Memory B cell (primary cell): ENCODE data around the gene GSE1.

Source experiments
- ATAC-seq: fragments of 150-1000 bp; cut with Tn5 transposase; 2 replicates; pipeline ENCODE4 v1.10.0; 2021; ENCODE audit warnings: low read depth, mild to moderate bottlenecking, moderate library complexity
- DNase-seq, 2 donors: peaks; one replicate each; pipeline ENCODE4 v3.0.0; 2022; ENCODE audit warnings: low spot score in 2 of 2
- H3K27ac Mint-ChIP-seq: one replicate; pipeline ENCODE4 v1.8.0; 2022; ENCODE audit warnings: mild to moderate bottlenecking, moderate library complexity, mixed read lengths
- H3K27me3 Mint-ChIP-seq: one replicate; pipeline ENCODE4 v1.8.0; 2022; ENCODE audit warnings: mixed read lengths
- H3K36me3 Mint-ChIP-seq: one replicate; pipeline ENCODE4 v1.8.0; 2022; ENCODE audit warnings: mild to moderate bottlenecking, mixed read lengths
- H3K4me1 Mint-ChIP-seq: one replicate; pipeline ENCODE4 v1.8.0; 2022; ENCODE audit warnings: mixed read lengths
- H3K4me3 Mint-ChIP-seq: one replicate; pipeline ENCODE4 v1.8.0; 2022; ENCODE audit warnings: mild to moderate bottlenecking, moderate library complexity, mixed read lengths
- H3K9me3 Mint-ChIP-seq: one replicate; pipeline ENCODE4 v1.8.0; 2022; ENCODE audit warnings: mixed read lengths

GSE1 gene

GRCh38 chr16:85698459-85698891 is 85.4 kb downstream of the GSE1 start:
- Mint-ChIP-seq H3K36me3 (no peaks in the 10 kb centered on the region), H3K9me3 (no peaks in the 10 kb centered on the region), H3K27me3 (peaks cover 5% of the 10 kb centered on the region), H3K4me1 (no peaks in the 10 kb centered on the region), H3K4me3 (no peak overlapping the region), H3K27ac (no peak overlapping the region)
- ATAC-seq (no peak), DNase-seq (no peak)

DNA sequence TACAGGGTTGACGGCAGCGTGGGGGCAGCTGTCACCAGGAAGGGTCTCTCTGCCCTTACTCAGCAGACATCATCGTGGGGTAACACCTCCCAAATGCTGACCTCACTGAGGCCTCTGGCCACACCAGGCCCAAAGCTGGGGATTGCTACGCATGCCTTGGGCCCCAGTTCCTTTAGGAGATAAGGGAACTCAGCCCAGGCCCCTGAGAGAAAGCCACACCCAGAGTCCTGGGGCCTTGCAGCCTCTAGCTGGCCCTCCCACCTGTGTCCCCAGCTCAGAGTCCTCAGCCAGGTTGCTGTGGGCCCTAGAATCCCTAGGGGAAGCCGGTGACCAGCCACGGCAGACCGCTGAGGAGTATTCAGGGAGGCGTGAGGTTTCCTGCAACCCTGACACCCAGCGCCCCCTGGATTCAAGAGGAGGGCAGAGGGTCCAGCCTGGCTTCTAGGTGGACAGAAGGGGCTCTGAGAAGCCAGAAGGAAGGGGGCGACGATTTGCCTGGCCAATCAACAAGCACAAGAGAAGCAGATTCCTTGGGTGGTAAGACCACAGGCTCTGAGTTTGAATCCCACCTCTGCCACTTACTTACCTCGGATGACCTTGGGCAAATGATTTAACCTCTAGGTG is 85.9 kb downstream of the GSE1 start:
- no peaks in the 10 kb centered on the region for H3K9me3 Mint-ChIP-seq
- H3K4me1 Mint-ChIP-seq, result no peaks in the 10 kb centered on the region
- DNase-seq (no peak), ATAC-seq (no peak)
- no peak overlapping the region for H3K27ac Mint-ChIP-seq
- H3K36me3 Mint-ChIP-seq, result no peaks in the 10 kb centered on the region
- peaks cover 5% of the 10 kb centered on the region for H3K27me3 Mint-ChIP-seq
- no peak overlapping the region for H3K4me3 Mint-ChIP-seq

DNA sequence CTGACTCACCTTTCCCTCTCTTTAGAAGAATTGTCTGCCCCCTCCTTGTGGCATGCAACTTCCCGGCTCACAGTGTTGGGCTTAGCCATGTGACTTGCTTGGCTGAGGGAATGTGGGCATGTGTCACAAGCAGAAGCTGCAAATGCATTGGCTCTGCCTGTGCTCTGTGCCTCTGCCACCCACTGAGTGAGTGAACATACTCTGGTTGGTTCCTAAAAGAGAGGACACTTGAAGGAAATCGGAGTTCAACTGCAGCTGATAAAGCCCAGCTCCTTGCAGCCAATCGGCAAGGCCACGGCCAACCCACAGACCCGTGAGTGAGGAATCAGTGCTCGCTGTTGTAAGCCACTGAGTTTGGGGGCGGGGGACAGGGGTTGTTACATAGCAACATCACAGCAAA is 86.5 kb downstream of the GSE1 start:
- Mint-ChIP-seq H3K9me3 (no peaks in the 10 kb centered on the region), H3K27me3 (peaks cover 5% of the 10 kb centered on the region), H3K36me3 (no peaks in the 10 kb centered on the region), H3K4me3 (no peak overlapping the region), H3K27ac (no peak overlapping the region), H3K4me1 (no peaks in the 10 kb centered on the region)
- ATAC-seq (no peak), DNase-seq (no peak)

GRCh38 chr16:85704011-85704410 is 90.9 kb downstream of the GSE1 start:
- H3K4me3 Mint-ChIP-seq, result no peak overlapping the region
- peaks cover 3% of the 10 kb centered on the region for H3K36me3 Mint-ChIP-seq
- ATAC-seq, result no peak
- no peak overlapping the region for H3K27ac Mint-ChIP-seq
- H3K4me1 Mint-ChIP-seq, result peaks cover 3% of the 10 kb centered on the region
- H3K27me3 Mint-ChIP-seq, result peaks cover 2% of the 10 kb centered on the region
- H3K9me3 Mint-ChIP-seq, result no peaks in the 10 kb centered on the region
- no peak for DNase-seq

- Mint-ChIP-seq H3K9me3 (no peaks in the 10 kb centered on the region), H3K27ac (no peak overlapping the region), H3K36me3 (peaks cover 3% of the 10 kb centered on the region), H3K27me3 (peaks cover 2% of the 10 kb centered on the region), H3K4me1 (peaks cover 3% of the 10 kb centered on the region), H3K4me3 (no peak overlapping the region)
- DNase-seq, result no peak
- ATAC-seq, result no peak
These were observed 92.1 kb downstream of the GSE1 start for GRCh38 chr16:85704900-85705846.

GRCh38 chr16:85706449-85707034 is 93.4 kb downstream of the GSE1 start:
- peaks cover 2% of the 10 kb centered on the region for H3K27me3 Mint-ChIP-seq

DNA sequence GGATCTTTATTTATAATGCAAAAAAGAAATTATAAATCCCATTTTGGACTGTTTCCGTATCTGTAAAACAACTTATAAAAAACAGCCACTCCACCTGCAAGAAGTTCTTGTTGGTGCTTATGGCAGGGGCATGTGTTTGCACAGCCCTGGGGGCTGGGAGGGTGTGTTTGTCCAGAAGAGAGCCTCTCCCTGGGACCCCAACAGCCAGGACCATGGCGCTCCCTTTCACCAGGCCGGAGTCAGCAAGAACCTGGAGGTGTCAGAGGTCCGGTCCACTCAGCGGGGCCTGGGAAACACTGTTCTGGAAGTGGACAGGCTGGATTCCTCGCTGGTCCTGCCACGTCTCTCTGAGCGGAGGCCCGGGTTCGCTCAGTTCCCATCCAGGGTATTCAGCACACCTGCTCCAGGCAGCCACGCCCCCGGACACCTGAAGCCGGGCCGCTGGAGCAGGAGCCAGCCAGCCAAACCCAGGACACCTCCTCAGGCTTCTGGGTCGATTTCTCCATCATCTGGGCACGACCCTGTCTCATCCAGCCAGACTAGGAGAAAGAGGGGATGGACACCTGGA is 94.5 kb downstream of the GSE1 start:
- H3K4me3 Mint-ChIP-seq, result no peak overlapping the region
- peaks cover 12% of the 10 kb centered on the region for H3K36me3 Mint-ChIP-seq
- DNase-seq (no peak), ATAC-seq (no peak)
- H3K27ac Mint-ChIP-seq, result no peak overlapping the region
- H3K9me3 Mint-ChIP-seq, result no peaks in the 10 kb centered on the region
- H3K27me3 Mint-ChIP-seq, result peaks cover 2% of the 10 kb centered on the region
- peaks cover 3% of the 10 kb centered on the region for H3K4me1 Mint-ChIP-seq

More at GRCh38 chr16:85706449-85707034, 93.4 kb downstream of the GSE1 start:
- DNase-seq (no peak), ATAC-seq (no peak)
- Mint-ChIP-seq H3K27ac (no peak overlapping the region), H3K9me3 (no peaks in the 10 kb centered on the region), H3K4me3 (no peak overlapping the region), H3K4me1 (peaks cover 3% of the 10 kb centered on the region), H3K36me3 (peaks cover 6% of the 10 kb centered on the region)

DNA sequence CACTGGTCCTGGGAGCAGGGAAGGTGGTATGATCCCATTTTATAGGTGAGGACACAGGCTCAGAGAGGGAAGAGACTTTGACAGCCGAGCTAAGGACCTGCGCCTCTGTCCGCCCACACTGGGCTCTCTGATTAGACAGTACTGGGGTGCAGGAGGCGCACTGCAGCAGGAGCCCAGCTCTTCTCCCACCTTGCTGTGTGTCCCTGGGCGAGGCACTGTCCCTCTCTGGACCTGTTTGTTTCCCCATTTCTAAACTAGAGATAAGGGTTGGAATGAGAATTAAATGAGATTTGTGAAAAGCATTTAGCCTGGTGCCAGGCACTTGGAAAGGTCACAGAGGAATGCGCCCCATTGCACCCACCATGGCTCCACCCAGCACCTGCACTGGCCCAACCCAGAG is 95.2 kb downstream of the GSE1 start:
- Mint-ChIP-seq H3K36me3 (peaks cover 14% of the 10 kb centered on the region), H3K4me3 (no peak overlapping the region), H3K9me3 (no peaks in the 10 kb centered on the region), H3K27ac (no peak overlapping the region), H3K4me1 (peaks cover 3% of the 10 kb centered on the region), H3K27me3 (peaks cover 2% of the 10 kb centered on the region)
- ATAC-seq (no peak), DNase-seq (no peak)

DNA sequence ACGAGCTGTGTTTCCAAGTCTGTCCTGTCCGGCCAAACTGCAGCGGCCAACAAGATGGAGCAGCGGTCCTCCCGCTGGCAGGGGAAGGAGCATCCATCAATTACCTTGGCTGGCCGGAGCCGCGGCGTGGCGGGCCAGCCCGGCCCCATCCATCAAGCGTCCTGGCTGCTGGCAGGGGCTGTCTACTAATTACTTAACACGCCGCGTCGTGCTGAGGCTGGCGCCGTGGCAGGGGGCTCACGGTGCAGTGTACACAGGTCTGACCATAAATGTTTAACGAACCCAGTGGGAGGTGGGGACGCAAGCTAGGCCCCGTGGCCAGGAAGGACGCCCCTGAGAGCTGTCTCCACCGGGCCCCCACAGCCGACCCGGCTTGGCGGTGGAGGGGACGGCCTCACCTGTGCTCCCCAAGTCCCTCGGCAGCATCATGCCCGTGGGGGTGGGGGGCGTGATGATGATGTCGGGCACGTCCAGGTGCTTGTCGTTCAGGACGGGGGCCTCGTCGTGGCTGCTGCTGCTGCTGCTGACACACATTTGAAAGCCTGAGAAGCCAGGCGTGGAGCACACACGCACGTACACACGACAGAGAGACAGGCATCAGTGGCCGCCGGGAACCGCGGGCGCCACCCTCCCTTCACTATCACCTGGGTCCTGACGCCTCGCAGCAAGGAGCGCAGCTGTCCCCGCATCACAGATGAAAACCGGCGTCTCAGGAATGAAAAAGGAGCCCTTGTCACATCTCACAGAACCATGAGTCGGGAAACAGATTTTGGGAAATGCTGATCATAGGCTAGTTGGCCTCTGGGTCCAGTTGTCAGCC is 96.9 kb downstream of the GSE1 start:
- ATAC-seq (no peak), DNase-seq (no peak)
- H3K4me3 Mint-ChIP-seq, result no peak overlapping the region
- peaks cover 3% of the 10 kb centered on the region for H3K4me1 Mint-ChIP-seq
- peaks cover 14% of the 10 kb centered on the region for H3K36me3 Mint-ChIP-seq
- H3K9me3 Mint-ChIP-seq, result no peaks in the 10 kb centered on the region
- H3K27ac Mint-ChIP-seq, result no peak overlapping the region
- peaks cover 2% of the 10 kb centered on the region for H3K27me3 Mint-ChIP-seq

GRCh38 chr16:85710732-85711131 is 97.6 kb downstream of the GSE1 start:
- ATAC-seq (no peak), DNase-seq (no peak)
- H3K4me1 Mint-ChIP-seq, result peaks cover 6% of the 10 kb centered on the region
- no peak overlapping the region for H3K4me3 Mint-ChIP-seq
- no peak overlapping the region for H3K27ac Mint-ChIP-seq
- H3K27me3 Mint-ChIP-seq, result peaks cover 2% of the 10 kb centered on the region
- H3K36me3 Mint-ChIP-seq, result peaks cover 14% of the 10 kb centered on the region
- H3K9me3 Mint-ChIP-seq, result no peaks in the 10 kb centered on the region

DNA sequence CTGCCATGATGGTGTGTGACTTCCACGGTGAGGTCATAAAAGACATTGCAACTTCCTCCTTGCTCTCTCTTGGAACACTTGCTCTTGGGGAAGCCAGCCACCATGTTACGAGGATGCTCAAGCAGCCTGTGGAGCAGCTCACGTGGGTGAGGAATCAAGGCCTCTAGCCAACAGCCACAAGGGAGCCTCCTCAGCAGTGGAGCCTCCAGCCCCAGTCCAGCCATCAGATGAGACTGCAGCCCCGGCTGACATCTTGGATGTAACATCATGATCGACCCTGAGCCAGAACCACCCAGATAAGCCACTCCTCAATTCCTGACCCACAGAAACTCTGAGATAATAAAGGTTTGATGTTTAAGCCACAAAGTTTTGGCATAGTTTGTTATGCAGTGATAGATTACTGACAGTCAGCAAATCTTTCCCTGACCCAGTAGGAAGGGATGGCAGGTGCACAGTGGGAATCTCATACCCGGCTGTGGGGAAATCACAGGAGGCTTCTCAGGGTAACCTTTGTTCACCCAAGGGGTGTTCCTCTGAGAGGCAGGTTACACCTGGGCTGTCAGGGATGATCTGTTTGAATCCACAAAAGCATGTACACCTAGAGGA is 99.0 kb downstream of the GSE1 start:
- Mint-ChIP-seq H3K27ac (no peak overlapping the region), H3K27me3 (no peaks in the 10 kb centered on the region), H3K36me3 (peaks cover 10% of the 10 kb centered on the region), H3K4me3 (no peak overlapping the region), H3K4me1 (peaks cover 6% of the 10 kb centered on the region), H3K9me3 (no peaks in the 10 kb centered on the region)
- ATAC-seq, result no peak
- DNase-seq, result no peak

DNA sequence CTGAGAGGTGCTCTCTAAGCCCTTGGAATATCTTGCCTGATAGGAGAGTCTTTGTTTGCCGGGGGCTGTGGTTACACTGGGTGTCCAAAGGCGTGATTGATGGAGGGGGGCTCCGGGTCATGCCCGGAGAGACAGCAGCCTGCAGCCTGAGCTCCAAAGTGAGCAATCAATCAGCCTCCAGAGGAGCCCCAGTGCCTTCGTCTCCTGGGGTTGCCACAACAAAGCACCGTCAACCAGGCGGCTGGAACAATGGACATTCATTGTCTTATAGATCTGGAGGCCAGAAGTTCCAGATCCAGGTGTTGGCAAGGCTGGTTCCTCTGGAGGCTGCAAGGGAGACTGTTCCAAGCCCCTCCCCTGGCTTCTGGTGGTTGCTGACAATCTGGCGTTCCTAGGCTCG is 99.7 kb downstream of the GSE1 start:
- Mint-ChIP-seq H3K27me3 (no peaks in the 10 kb centered on the region), H3K4me3 (no peak overlapping the region), H3K27ac (no peak overlapping the region), H3K9me3 (no peaks in the 10 kb centered on the region), H3K36me3 (peaks cover 10% of the 10 kb centered on the region), H3K4me1 (peaks cover 7% of the 10 kb centered on the region)
- ATAC-seq (no peak), DNase-seq (no peak)
